Ishikawa (cell line): ENCODE results near the gene B4GALT5.

Experiments used
- CEBPB ChIP-seq: IDR thresholded peaks from 2 replicates; pipeline ENCODE4 v1.6.1; 2012
- CREB1 ChIP-seq: IDR thresholded peaks from 2 replicates; pipeline ENCODE4 v1.6.1; 2012; ENCODE audit warnings: low read depth
- EGR1 ChIP-seq: IDR thresholded peaks from 2 replicates; pipeline ENCODE4 v1.6.1; 2012
- EP300 ChIP-seq: IDR thresholded peaks from 2 replicates; pipeline ENCODE4 v1.6.1; 2012; ENCODE audit warnings: borderline replicate concordance
- FOXM1 ChIP-seq: IDR thresholded peaks from 2 replicates; pipeline ENCODE4 v1.6.1; 2012; ENCODE audit warnings: low read depth, borderline replicate concordance
- MAX ChIP-seq: IDR thresholded peaks from 2 replicates; pipeline ENCODE4 v1.6.1; 2012
- NFIC ChIP-seq: IDR thresholded peaks from 2 replicates; pipeline ENCODE4 v1.6.1; 2012
- RAD21 ChIP-seq: IDR thresholded peaks from 2 replicates; pipeline ENCODE4 v1.6.1; 2012; ENCODE audit warnings: low read depth
- REST ChIP-seq: IDR thresholded peaks from 2 replicates; pipeline ENCODE4 v1.6.1; 2012; ENCODE audit warnings: low read depth, mild to moderate bottlenecking
- TAF1 ChIP-seq: IDR thresholded peaks from 2 replicates; pipeline ENCODE4 v1.6.1; 2012; ENCODE audit warnings: low read depth, mild to moderate bottlenecking
- TCF12 ChIP-seq: IDR thresholded peaks from 2 replicates; pipeline ENCODE4 v1.6.1; 2012; ENCODE audit warnings: low read depth
- TEAD4 ChIP-seq: IDR thresholded peaks from 2 replicates; pipeline ENCODE4 v1.6.1; 2012
- USF1 ChIP-seq: IDR thresholded peaks from 2 replicates; pipeline ENCODE4 v1.6.1; 2012
- YY1 ChIP-seq: IDR thresholded peaks from 2 replicates; pipeline ENCODE4 v1.6.1; 2012; ENCODE audit warnings: low read depth
- ZBTB7A ChIP-seq: IDR thresholded peaks from 2 replicates; pipeline ENCODE4 v1.6.1; 2012; ENCODE audit warnings: low read depth

B4GALT5 gene

GRCh38 chr20:49713753-49714712, at the start of gene B4GALT5:
Gene B4GALT5, minus strand, starts transcription at chr20:49713878. Its CDS starts 188 bp downstream, at chr20:49713690.
- TF ChIP-seq ZBTB7A: peak; percentile 85
- peak; percentile 67 for TF ChIP-seq MAX
- no peak for TF ChIP-seq RAD21
- no peak for TF ChIP-seq FOXM1
- TF ChIP-seq TCF12: no peak
- TF ChIP-seq YY1: peak; percentile 62; the same call in 1 of the 2 replicates

- TF ChIP-seq REST (no peak), RAD21 (no peak), YY1 (no peak), TCF12 (no peak)
These were observed 49.5 kb upstream of the B4GALT5 start for GRCh38 chr20:49762940-49763766.

GRCh38 chr20:49759266-49759950, 45.7 kb upstream of the B4GALT5 start:
- TF ChIP-seq EP300: no peak
- no peak for TF ChIP-seq TCF12
- no peak for TF ChIP-seq RAD21
- TF ChIP-seq TAF1: no peak

GRCh38 chr20:49758781-49759180, 45.1 kb upstream of the B4GALT5 start:
- TF ChIP-seq TCF12 (no peak), NFIC (no peak), FOXM1 (no peak), TAF1 (no peak), USF1 (no peak), RAD21 (no peak), CEBPB (no peak), TEAD4 (no peak), EGR1 (no peak), EP300 (no peak), ZBTB7A (no peak), MAX (no peak), YY1 (no peak), REST (no peak), CREB1 (no peak)

- TF ChIP-seq TCF12 (no peak), USF1 (no peak)
These were observed 43.9 kb upstream of the B4GALT5 start for GRCh38 chr20:49757597-49757996.
